GM21423 (cell line): ENCODE measurements around the gene HDHD2.

Source experiments
- ATAC-seq: cut with Tn5 transposase; IDR thresholded peaks from one replicate; pipeline ENCODE4 v1.9.1; 2021; ENCODE audit warnings: mild to moderate bottlenecking, moderate library complexity; ENCODE audit not compliant: unreplicated experiment

The HDHD2 gene

DNA sequence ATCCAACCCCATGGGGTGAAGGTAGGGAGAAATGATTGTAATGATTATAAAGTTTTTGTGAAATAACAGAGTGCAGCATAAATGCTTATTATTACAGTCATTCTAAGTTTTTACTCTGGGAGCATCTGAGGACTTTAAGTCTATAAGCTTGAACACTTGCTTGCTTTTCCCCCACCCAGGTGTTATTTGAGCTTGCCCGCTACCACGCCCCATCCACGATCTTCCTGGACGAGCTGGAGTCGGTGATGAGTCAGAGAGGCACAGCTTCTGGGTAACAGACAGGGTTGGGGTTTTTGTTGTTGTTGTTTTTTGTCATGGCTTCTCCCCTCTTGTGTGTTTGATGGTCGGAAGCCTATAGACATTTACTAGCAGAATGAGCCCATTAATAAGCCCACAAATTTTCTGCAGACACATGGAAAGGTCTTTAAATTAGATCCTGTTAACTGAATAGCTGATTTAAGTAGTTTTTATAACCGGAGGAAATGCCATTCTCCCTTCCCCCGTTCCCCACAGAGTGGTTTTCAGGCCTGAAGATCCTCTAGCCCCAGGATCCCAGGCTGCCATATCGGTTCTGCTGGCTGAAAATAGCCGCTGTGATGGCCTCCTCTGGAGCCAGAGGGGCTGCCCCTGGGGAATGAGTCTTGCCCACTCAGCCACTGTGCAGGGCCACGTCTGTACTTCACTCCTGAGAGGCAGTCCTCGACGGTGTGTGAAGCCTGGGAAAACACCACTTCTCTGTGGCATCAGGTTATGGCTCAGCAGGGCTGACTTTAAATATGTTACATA is 75.0 kb downstream of the HDHD2 start:
- no peak for ATAC-seq

DNA sequence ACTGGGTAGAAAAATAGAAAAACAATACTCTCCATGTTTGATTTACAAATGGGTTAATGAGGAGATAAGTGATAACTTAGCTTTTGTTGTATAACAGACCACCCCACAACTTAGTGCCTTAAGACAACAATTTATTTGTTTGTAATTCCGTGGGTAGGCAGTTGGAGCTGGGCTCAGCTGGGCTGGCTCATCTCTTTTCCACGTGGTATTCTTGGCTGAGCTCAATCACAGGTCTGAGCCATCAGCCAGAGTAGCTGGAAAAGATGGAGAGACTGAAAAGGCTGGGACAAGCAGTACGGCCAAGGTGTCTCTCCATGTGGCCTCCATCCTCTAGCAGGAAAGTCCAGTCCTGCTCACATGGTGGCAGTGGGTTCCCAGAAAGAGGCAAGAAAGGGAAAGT is 82.7 kb downstream of the HDHD2 start:
- ATAC-seq: no peak

DNA sequence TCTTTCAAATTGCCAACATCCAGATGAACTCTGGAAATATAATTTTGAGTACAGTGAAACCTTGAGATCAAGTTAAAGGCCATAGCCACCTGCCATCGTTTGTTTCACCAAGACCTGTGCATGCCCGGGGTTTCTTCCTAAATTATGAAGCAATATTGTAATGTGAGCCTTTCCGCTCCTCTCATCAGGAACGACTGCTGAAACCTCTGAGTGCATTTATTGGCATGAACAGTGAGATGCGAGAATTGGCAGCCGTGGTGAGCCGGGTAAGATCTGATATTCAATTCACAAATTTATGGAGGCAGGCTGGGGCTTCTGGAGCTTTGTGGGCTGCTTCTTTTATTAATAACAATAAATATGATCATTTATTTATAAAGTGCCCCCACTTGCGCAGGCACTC is 87.2 kb downstream of the HDHD2 start:
- no peak for ATAC-seq

DNA sequence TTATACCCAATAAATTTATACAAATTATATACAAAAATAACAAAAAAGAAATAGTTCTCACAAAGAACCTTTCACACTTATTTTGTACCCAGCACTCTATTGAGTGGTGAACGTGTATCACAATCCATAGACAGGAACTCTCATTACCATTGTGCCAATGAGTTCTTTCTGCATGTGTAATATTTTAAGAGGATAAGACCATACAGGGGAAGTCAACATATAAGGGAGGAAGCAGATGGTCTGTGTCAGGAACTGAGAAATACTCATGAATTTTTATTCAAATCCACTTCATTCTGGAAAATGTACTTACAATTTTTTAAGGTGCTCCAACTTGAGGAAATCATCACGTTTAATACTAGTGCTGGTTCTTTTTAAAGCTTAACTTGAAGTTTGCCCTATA is 87.8 kb downstream of the HDHD2 start:
- no peak for ATAC-seq
